ENCODE measurements around the gene SPP2.

DNA sequence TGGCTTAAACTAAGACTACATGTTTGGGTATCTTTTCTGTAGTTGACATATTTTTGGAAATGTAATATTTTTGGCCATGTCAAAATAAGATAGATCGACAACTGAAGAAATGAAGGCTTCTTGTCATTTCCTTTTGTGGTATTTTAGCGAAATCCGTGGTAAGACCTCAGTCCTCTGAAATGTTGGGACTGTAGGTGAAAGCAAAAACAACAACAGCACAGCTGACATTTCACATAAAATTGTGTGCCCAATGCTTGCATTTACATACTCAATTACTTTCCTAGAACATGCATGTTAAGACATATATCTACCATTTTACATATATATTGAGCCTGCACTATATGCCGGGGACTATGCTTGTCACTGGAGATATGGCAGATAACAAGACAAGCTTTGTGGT, 50.2 kb downstream of the SPP2 start:
- TF ChIP-seq POLR2A (IDR thresholded peaks at IDR 0.05; ENCODE audit: low read length): no peak
- TF ChIP-seq GATA1 (IDR thresholded peaks at IDR 0.05; ENCODE audit: low read depth, low read length): no peak
